Natural killer cell (primary cell): ENCODE measurements around the gene TMEM234. TPM values are rescaled to one million over a fixed set of nuclear protein-coding genes. Genes with fewer than 3 reads are reported as not detected.

Source experiments
- ATAC-seq, 3 donors: fragments of 150-1000 bp in 2 of 3; fragments of 200-7000 bp in 1 of 3; cut with Tn5 transposase; 1 replicate in 1 of 3; 2 replicates in 2 of 3; pipeline ENCODE4 v1.10.0; 2021; ENCODE audit warnings: mild to moderate bottlenecking in 2 of 3, moderate library complexity in 2 of 3
- DNase-seq, 2 donors: peaks; one replicate each; pipeline versions ENCODE4 v3.0.0 to v3.0.0-alpha.2; 2013 to 2021; ENCODE audit warnings: mixed read lengths in 1 of 2
- H3K27ac ChIP-seq: one replicate; pipeline ENCODE4 v1.5.1; 2013; ENCODE audit warnings: mild to moderate bottlenecking, low read length
- H3K27me3 ChIP-seq: one replicate; pipeline ENCODE4 v1.6.1; 2013; ENCODE audit warnings: low read length; ENCODE audit not compliant: control insufficient read depth, insufficient read depth
- H3K36me3 ChIP-seq: one replicate; pipeline ENCODE4 v1.6.1; 2013; ENCODE audit warnings: low read length; ENCODE audit not compliant: control insufficient read depth, insufficient read depth
- H3K4me1 ChIP-seq: one replicate; pipeline ENCODE4 v1.6.1; 2013; ENCODE audit warnings: low read length; ENCODE audit not compliant: control insufficient read depth, insufficient read depth
- H3K4me3 ChIP-seq: one replicate; pipeline ENCODE4 v1.5.1; 2013; ENCODE audit warnings: low read length
- H3K9me3 ChIP-seq: one replicate; pipeline ENCODE4 v1.6.1; 2013; ENCODE audit warnings: low read length; ENCODE audit not compliant: control insufficient read depth, insufficient read depth
- H3K27ac Mint-ChIP-seq, 2 donors: one replicate each; pipeline ENCODE4 v1.8.0; 2022; ENCODE audit warnings: mild to moderate bottlenecking in 2 of 2, mixed read lengths in 2 of 2, moderate library complexity in 1 of 2
- H3K27me3 Mint-ChIP-seq, 2 donors: one replicate each; pipeline ENCODE4 v1.8.0; 2022; ENCODE audit warnings: low read depth in 2 of 2, mixed read lengths in 2 of 2
- H3K36me3 Mint-ChIP-seq: one replicate; pipeline ENCODE4 v1.8.0; 2022; ENCODE audit warnings: mixed read lengths
- H3K4me1 Mint-ChIP-seq, 2 donors: one replicate each; pipeline ENCODE4 v1.8.0; 2022; ENCODE audit warnings: mixed read lengths in 2 of 2
- H3K4me3 Mint-ChIP-seq: one replicate; pipeline ENCODE4 v1.8.0; 2022; ENCODE audit warnings: mild to moderate bottlenecking, moderate library complexity, mixed read lengths
- H3K9me3 Mint-ChIP-seq, 2 donors: one replicate each; pipeline ENCODE4 v1.8.0; 2022; ENCODE audit warnings: mixed read lengths in 2 of 2
- CTCF ChIP-seq: fragments of 200-600 bp; IDR thresholded peaks from one replicate; pipeline ENCODE4 v1.8.0; 2022; ENCODE audit warnings: antibody characterized with exemption
- WGBS: methylation state at CpG from one replicate; pipeline ENCODE4 v1.1.7; 2013; ENCODE audit warnings: missing lambda C conversion rate; ENCODE audit not compliant: insufficient coverage; 5-methylcytosine and 5-hydroxymethylcytosine counted together
- intact Hi-C: fragments of 100-400 bp; cut with micrococcal nuclease; formaldehyde crosslinking; loops from one replicate; pipeline ENCODE4 v1.14.2; 2022
- total RNA-seq, 4 donors: library from RNA; stranded (reverse); fragments of 120-200 nt in 1 of 4; gene quantifications; one replicate each; pipeline versions ENCODE4 v1.2.3 to v1.2.4, GENCODE V29; 2013 to 2022

The TMEM234 gene
- total RNA-seq, 3 donors from 2014 or later (not counting 1 experiment from before 2014, with no cell fraction given): 22.2 to 27.1 (median 24.7) TPM

GRCh38 chr1:32195972-32196823 lies 26.0 kb downstream of the TMEM234 start:
- no peaks in the 10 kb centered on the region for H3K27me3 ChIP-seq
- Mint-ChIP-seq H3K4me1 (peaks cover 32 to 46% of the 10 kb centered on the region in 2 donors), H3K27me3 (no peaks in the 10 kb centered on the region), H3K36me3 (peaks cover 25% of the 10 kb centered on the region), H3K27ac (peak overlapping the region; percentile 53 to 79), H3K4me3 (peak overlapping the region; percentile 49), H3K9me3 (no peaks in the 10 kb centered on the region)
- no peak overlapping the region for H3K4me3 ChIP-seq
- H3K4me1 ChIP-seq: peaks cover 50% of the 10 kb centered on the region
- peaks cover 54% of the 10 kb centered on the region for H3K36me3 ChIP-seq
- ATAC-seq (no peak), DNase-seq (peak in 1 of 2 donors; percentile 57)
- H3K9me3 ChIP-seq: no peaks in the 10 kb centered on the region
- no peak overlapping the region for H3K27ac ChIP-seq
- TF ChIP-seq CTCF: no peak
- intact Hi-C loops: no loop called here

GRCh38 chr1:32195531-32195930 lies 26.6 kb downstream of the TMEM234 start:
- no peaks in the 10 kb centered on the region for H3K9me3 Mint-ChIP-seq
- intact Hi-C loops: no loop called here
- no peak for DNase-seq
- H3K27me3 Mint-ChIP-seq: no peaks in the 10 kb centered on the region
- H3K4me1 Mint-ChIP-seq: peaks cover 30 to 43% of the 10 kb centered on the region in 2 donors
- peaks cover 59% of the 10 kb centered on the region for H3K36me3 ChIP-seq
- TF ChIP-seq CTCF: no peak
- H3K36me3 Mint-ChIP-seq: peaks cover 25% of the 10 kb centered on the region
- no peak overlapping the region for H3K4me3 ChIP-seq
- H3K27ac Mint-ChIP-seq: no peak overlapping the region
- WGBS: 93% methylated on average over 3 of the region's 3 CpGs
- no peaks in the 10 kb centered on the region for H3K9me3 ChIP-seq
- peaks cover 43% of the 10 kb centered on the region for H3K4me1 ChIP-seq
- no peak overlapping the region for H3K27ac ChIP-seq
- no peaks in the 10 kb centered on the region for H3K27me3 ChIP-seq
- ATAC-seq: no peak
- H3K4me3 Mint-ChIP-seq: no peak overlapping the region

GRCh38 chr1:32194984-32195383 lies 27.2 kb downstream of the TMEM234 start:
- H3K4me1 Mint-ChIP-seq: peaks cover 26 to 37% of the 10 kb centered on the region in 2 donors
- Histone ChIP-seq H3K36me3 (peaks cover 64% of the 10 kb centered on the region), H3K27ac (no peak overlapping the region), H3K4me3 (no peak overlapping the region), H3K9me3 (no peaks in the 10 kb centered on the region), H3K27me3 (no peaks in the 10 kb centered on the region), H3K4me1 (peaks cover 38% of the 10 kb centered on the region)
- ATAC-seq: no peak
- intact Hi-C loops: no loop called here
- H3K27me3 Mint-ChIP-seq: no peaks in the 10 kb centered on the region
- WGBS: 98% methylated on average over 6 of the region's 6 CpGs
- H3K36me3 Mint-ChIP-seq: peaks cover 25% of the 10 kb centered on the region
- no peak for TF ChIP-seq CTCF
- no peaks in the 10 kb centered on the region for H3K9me3 Mint-ChIP-seq
- no peak overlapping the region for H3K27ac Mint-ChIP-seq
- no peak for DNase-seq
- H3K4me3 Mint-ChIP-seq: no peak overlapping the region
